Testis (tissue), 3 donors: ENCODE data around the gene FAM200C. TPM values are rescaled to one million over a fixed set of nuclear protein-coding genes. Genes with fewer than 3 reads are reported as not detected.
A peak's percentile ranks its signal among the peaks of the same experiment; 100 is the strongest.

ENCODE experiments used
- DNase-seq: peaks from one replicate; pipeline ENCODE4 v3.0.0-alpha.2; 2019
- H3K27ac ChIP-seq, 2 donors: fragments of 200-600 bp; sonication (generic); one replicate each; pipeline ENCODE4 v1.5.1; 2019
- H3K27me3 ChIP-seq: fragments of 200-600 bp; sonication (generic); one replicate; pipeline ENCODE4 v1.5.1; 2019
- H3K36me3 ChIP-seq: fragments of 200-600 bp; sonication (generic); one replicate; pipeline ENCODE4 v1.5.1; 2017; ENCODE audit warnings: low read depth; ENCODE audit errors: missing control alignments
- H3K4me1 ChIP-seq: fragments of 200-600 bp; sonication (generic); one replicate; pipeline ENCODE4 v1.5.1; 2019
- H3K4me3 ChIP-seq, 2 donors: fragments of 200-600 bp; sonication (generic); one replicate each; pipeline ENCODE4 v1.5.1; 2017 to 2019
- H3K9me3 ChIP-seq: fragments of 200-600 bp; sonication (generic); one replicate; pipeline ENCODE4 v1.5.1; 2017
- CTCF ChIP-seq, 3 experiments: fragments of 450-650 bp in 2 of 3; fragments of 200-600 bp in 1 of 3; sonication (generic) in 1 of 3; IDR thresholded peaks; one replicate each; pipeline ENCODE4 v1.5.1; 2016 to 2019; ENCODE audit warnings: antibody characterized with exemption in 3 of 3, mild to moderate bottlenecking in 2 of 3, moderate library complexity in 1 of 3
- POLR2A ChIP-seq: fragments of 450-650 bp; IDR thresholded peaks from one replicate; pipeline ENCODE4 v1.6.1; 2017; ENCODE audit warnings: antibody characterized with exemption, mild to moderate bottlenecking, moderate library complexity
- WGBS, 2 donors: methylation state at CpG; one replicate each; pipeline ENCODE4 v1.1.5; 2018; 5-methylcytosine and 5-hydroxymethylcytosine counted together
- intact Hi-C: fragments of 100-400 bp; cut with DNase I; formaldehyde crosslinking; loops from one replicate; pipeline ENCODE4 v1.15.1; 2023; ENCODE audit warnings: low total_unique reads
- polyA plus RNA-seq: library from polyadenylated mRNA; stranded (reverse); fragments of 350-450 nt; fragmentation: Illumina TruSeq; extraction: RNeasy Lipid Tissue Mini Kit (QIAGEN cat#74804); gene quantifications from one replicate; pipeline ENCODE4 v1.2.3, GENCODE V29; 2014; ENCODE audit warnings: low read depth, low replicate concordance; ENCODE audit not compliant: insufficient read depth
- total RNA-seq, 2 donors: library from RNA; depleted of rRNA; stranded (reverse); fragments of >200 nt; gene quantifications; one replicate each; pipeline ENCODE4 v1.2.3, GENCODE V29; 2016

Gene FAM200C
- total and polyA plus RNA-seq, 3 donors from 2014 or later: 5.5 to 11.1 (median 10.6) TPM

GRCh38 chr5:160398806-160399205, 1.0 kb downstream of the FAM200C start:
- intact Hi-C loops: no loop called here
- TF ChIP-seq POLR2A (no peak), CTCF (IDR thresholded peaks at IDR 0.05) (no peak)
- Histone ChIP-seq H3K27me3 (no peaks in the 10 kb centered on the region), H3K27ac (no peak overlapping the region), H3K9me3 (no peaks in the 10 kb centered on the region), H3K4me3 (peak overlapping the region in 1 of 2 donors; percentile 77), H3K4me1 (peaks cover 5% of the 10 kb centered on the region), H3K36me3 (no peaks in the 10 kb centered on the region)
- 25 to 32% methylated on average over 4 of the region's 4 CpGs for WGBS, 2 donors
- no peak for DNase-seq

GRCh38 chr5:160397492-160397891, 2.4 kb downstream of the FAM200C start:
- Histone ChIP-seq H3K27ac (no peak overlapping the region), H3K4me3 (no peak overlapping the region), H3K9me3 (no peaks in the 10 kb centered on the region), H3K36me3 (no peaks in the 10 kb centered on the region), H3K4me1 (peaks cover 5% of the 10 kb centered on the region), H3K27me3 (no peaks in the 10 kb centered on the region)
- DNase-seq: no peak
- TF ChIP-seq POLR2A (no peak), CTCF (IDR thresholded peaks at IDR 0.05) (no peak)
- 88 to 89% methylated on average over 1 of the region's 1 CpG for WGBS, 2 donors
- intact Hi-C loops: no loop called here

GRCh38 chr5:160395111-160395510, 4.7 kb downstream of the FAM200C start:
- intact Hi-C loops: no loop called here

GRCh38 chr5:160390787-160391696, 8.8 kb downstream of the FAM200C start:
- intact Hi-C loops: no loop called here
- peak; percentile 10 to 40 (median 26) for TF ChIP-seq CTCF (IDR thresholded peaks at IDR 0.05)
- no peak for TF ChIP-seq POLR2A
- Histone ChIP-seq H3K4me3 (no peak overlapping the region), H3K27me3 (no peaks in the 10 kb centered on the region), H3K9me3 (no peaks in the 10 kb centered on the region), H3K36me3 (no peaks in the 10 kb centered on the region), H3K4me1 (no peaks in the 10 kb centered on the region), H3K27ac (no peak overlapping the region)
- DNase-seq: no peak
- 40 to 60% methylated on average over 8 of the region's 8 CpGs for WGBS, 2 donors

More at GRCh38 chr5:160395111-160395510, 4.7 kb downstream of the FAM200C start:
- WGBS, 2 donors: 86 to 91% methylated on average over 7 of the region's 7 CpGs
- no peaks in the 10 kb centered on the region for H3K9me3 ChIP-seq
- H3K27ac ChIP-seq: no peak overlapping the region
- H3K4me1 ChIP-seq: peaks cover 5% of the 10 kb centered on the region
- TF ChIP-seq CTCF (IDR thresholded peaks at IDR 0.05) (no peak), POLR2A (no peak)
- H3K36me3 ChIP-seq: no peaks in the 10 kb centered on the region
- no peak overlapping the region for H3K4me3 ChIP-seq
- H3K27me3 ChIP-seq: no peaks in the 10 kb centered on the region
- DNase-seq: no peak

GRCh38 chr5:160387445-160387844, 12.4 kb downstream of the FAM200C start:
- Histone ChIP-seq H3K9me3 (no peaks in the 10 kb centered on the region), H3K4me1 (no peaks in the 10 kb centered on the region), H3K36me3 (no peaks in the 10 kb centered on the region), H3K4me3 (no peak overlapping the region), H3K27ac (no peak overlapping the region), H3K27me3 (no peaks in the 10 kb centered on the region)
- intact Hi-C loops: no loop called here
- WGBS, 2 donors: 95 to 100% methylated on average over 1 of the region's 1 CpG
- no peak for TF ChIP-seq POLR2A
- TF ChIP-seq CTCF (IDR thresholded peaks at IDR 0.05): no peak
- DNase-seq: no peak
